GM23248 (cell line): Measurements from ENCODE around the gene GLUD1. TPM values are rescaled to one million over a fixed set of nuclear protein-coding genes. Genes with fewer than 3 reads are reported as not detected.
"Not testable (repeated sequence)": the region's sequence is repeated elsewhere in the genome, so short reads cannot be mapped to it uniquely, and the experiment has no call there.

ENCODE experiments used
- DNase-seq: peaks from one replicate; pipeline ENCODE4 v3.0.0-alpha.2; 2015
- H2AFZ ChIP-seq: fragments of 200-600 bp; sonication (generic); 2 replicates; pipeline ENCODE4 v1.6.1; 2016; ENCODE audit warnings: antibody characterized with exemption
- H3F3A ChIP-seq: fragments of 200-600 bp; sonication (generic); 2 replicates; pipeline ENCODE4 v1.6.1; 2016; ENCODE audit warnings: mild to moderate bottlenecking, antibody characterized with exemption, mixed run types; ENCODE audit not compliant: insufficient read depth
- H3K27ac ChIP-seq: fragments of 200-600 bp; sonication (generic); 2 replicates; pipeline ENCODE4 v1.5.1; 2016; ENCODE audit warnings: mild to moderate bottlenecking
- H3K27me3 ChIP-seq: fragments of 200-600 bp; sonication (generic); replicated peaks from 2 replicates; pipeline ENCODE4 v1.6.1; 2016; ENCODE audit warnings: mild to moderate bottlenecking; ENCODE audit not compliant: insufficient read depth
- H3K36me3 ChIP-seq: fragments of 200-600 bp; sonication (generic); 2 replicates; pipeline ENCODE4 v1.6.1; 2016; ENCODE audit warnings: low read depth, mild to moderate bottlenecking
- H3K4me1 ChIP-seq: fragments of 200-600 bp; sonication (generic); 2 replicates; pipeline ENCODE4 v1.6.1; 2016; ENCODE audit warnings: mild to moderate bottlenecking; ENCODE audit not compliant: insufficient read depth
- H3K4me2 ChIP-seq: fragments of 200-600 bp; sonication (generic); one replicate; pipeline ENCODE4 v1.6.1; 2016; ENCODE audit warnings: mild to moderate bottlenecking; ENCODE audit not compliant: unreplicated experiment
- H3K4me3 ChIP-seq: fragments of 200-600 bp; sonication (generic); 2 replicates; pipeline ENCODE4 v1.5.1; 2016; ENCODE audit warnings: mild to moderate bottlenecking
- H3K79me2 ChIP-seq: fragments of 200-600 bp; sonication (generic); 2 replicates; pipeline ENCODE4 v1.6.1; 2016; ENCODE audit warnings: mild to moderate bottlenecking; ENCODE audit not compliant: insufficient read depth
- H3K9ac ChIP-seq: fragments of 200-600 bp; sonication (generic); 2 replicates; pipeline ENCODE4 v1.6.1; 2016; ENCODE audit warnings: mild to moderate bottlenecking
- H3K9me2 ChIP-seq: fragments of 200-600 bp; sonication (generic); 2 replicates; pipeline ENCODE4 v1.6.1; 2016; ENCODE audit warnings: mixed run types, mild to moderate bottlenecking, moderate library complexity; ENCODE audit not compliant: insufficient read depth
- H3K9me3 ChIP-seq: fragments of 200-600 bp; sonication (generic); one replicate; pipeline ENCODE4 v1.6.1; 2017; ENCODE audit warnings: low read depth
- H4K20me1 ChIP-seq: fragments of 200-600 bp; sonication (generic); 2 replicates; pipeline ENCODE4 v1.6.0; 2016; ENCODE audit not compliant: insufficient read depth
- EZH2 ChIP-seq: fragments of 200-600 bp; sonication (generic); IDR thresholded peaks from 2 replicates; pipeline ENCODE4 v1.6.1; 2018; ENCODE audit warnings: antibody characterized with exemption, mild to moderate bottlenecking; ENCODE audit not compliant: insufficient read depth, poor library complexity, severe bottlenecking
- EZH2phosphoT487 ChIP-seq: fragments of 200-600 bp; sonication (generic); IDR thresholded peaks from 2 replicates; pipeline ENCODE4 v1.6.1; 2018; ENCODE audit warnings: antibody characterized with exemption, moderate library complexity, mild to moderate bottlenecking, low read depth; ENCODE audit not compliant: insufficient read depth
- WGBS, 2 experiments: methylation state at CpG; one replicate each; pipeline ENCODE4 v1.1.6; 2015 to 2017; ENCODE audit warnings: low lambda C conversion rate in 2 of 2, low coverage in 1 of 2; ENCODE audit errors: missing lambda C conversion rate in 2 of 2; 5-methylcytosine and 5-hydroxymethylcytosine counted together
- in situ Hi-C: fragments of 300-500 bp; cut with MboI; formaldehyde crosslinking; loops from 2 replicates; pipeline ENCODE4 v1.15.0; 2020
- polyA plus RNA-seq: library from polyadenylated mRNA; unstranded; fragments of >200 nt; fragmentation: Nextera tagmentation; extraction: Ambion mirVana; gene quantifications from 2 replicates; pipeline ENCODE4 v1.2.1, GENCODE V29; 2016
- total RNA-seq: library from RNA; depleted of rRNA; stranded (reverse); fragments of >200 nt; shearing (Covaris generic); gene quantifications from 2 replicates; pipeline ENCODE4 v1.2.3, GENCODE V29; 2014

GLUD1 gene
- total and polyA plus RNA-seq, 2 experiments from 2014 or later: 98.8 to 209 TPM

- WGBS, 2 experiments: 93 to 100% methylated on average over 1 of the region's 1 CpG
- no peak overlapping the region for H3K9ac ChIP-seq
- H3K4me2 ChIP-seq: no peak overlapping the region
- TF ChIP-seq EZH2phosphoT487 (no peak), EZH2 (no peak)
- no peaks in the 10 kb centered on the region for H3K36me3 ChIP-seq
- H4K20me1 ChIP-seq: no peaks in the 10 kb centered on the region
- no peaks in the 10 kb centered on the region for H3K79me2 ChIP-seq
- H3K4me1 ChIP-seq: no peaks in the 10 kb centered on the region
- in situ Hi-C loops: no loop called here
- no peak overlapping the region for H3K4me3 ChIP-seq
- no peak overlapping the region for H3K27ac ChIP-seq
- no peaks in the 10 kb centered on the region for H3K27me3 ChIP-seq
- H3K9me3 ChIP-seq: no peaks in the 10 kb centered on the region
- H3F3A ChIP-seq: no peaks in the 10 kb centered on the region; the same call in 1 of the 2 replicates
- DNase-seq: no peak
- no peaks in the 10 kb centered on the region for H3K9me2 ChIP-seq
- H2AFZ ChIP-seq: no peak overlapping the region
Observed at GRCh38 chr10:87036623-87037022, 58.0 kb downstream of the GLUD1 start.

DNA sequence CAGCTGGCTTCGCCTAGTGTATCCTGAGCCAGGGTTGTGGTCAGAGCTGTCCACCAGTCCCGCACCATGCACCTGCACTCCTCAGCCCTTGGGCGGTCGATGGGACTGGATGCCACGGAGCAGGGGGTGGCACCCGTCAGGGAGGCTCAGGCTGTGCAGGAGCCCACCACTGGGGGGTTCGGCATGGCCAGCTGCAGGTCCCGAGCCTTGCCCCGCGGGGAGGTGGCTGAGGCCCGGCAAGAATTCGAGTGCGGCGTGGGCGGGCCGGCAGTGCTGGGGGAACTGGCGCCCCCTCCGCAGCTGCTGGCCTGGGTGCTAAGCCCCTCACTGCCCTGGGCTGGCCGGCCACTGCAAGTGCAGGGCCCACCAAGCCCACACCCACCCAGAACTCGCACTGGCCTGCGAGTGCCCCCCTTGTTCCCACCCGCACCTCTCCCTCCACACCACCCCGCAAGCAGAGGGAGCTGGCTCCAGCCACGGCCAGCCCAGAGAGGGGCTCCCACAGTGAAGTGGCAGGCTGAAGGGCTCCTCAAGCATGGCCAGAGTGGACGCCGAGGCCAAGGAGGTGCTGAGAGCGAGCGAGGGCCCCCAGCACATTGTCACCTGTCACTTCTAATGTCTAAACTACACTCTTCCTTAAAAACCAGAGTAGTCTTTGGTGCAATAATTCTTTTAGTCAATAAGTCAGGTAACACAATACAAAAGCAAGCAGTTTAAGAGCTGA is 63.6 kb downstream of the GLUD1 start:
- Histone ChIP-seq H3K36me3 (no peaks in the 10 kb centered on the region), H3K79me2 (no peaks in the 10 kb centered on the region), H3K9me2 (no peaks in the 10 kb centered on the region), H4K20me1 (no peaks in the 10 kb centered on the region), H3K9me3 (no peaks in the 10 kb centered on the region), H3K27me3 (no peaks in the 10 kb centered on the region), H3F3A (no peaks in the 10 kb centered on the region; the same call in 1 of the 2 replicates), H2AFZ (no peak overlapping the region), H3K4me2 (no peak overlapping the region), H3K4me3 (no peak overlapping the region), H3K4me1 (peaks cover 3% of the 10 kb centered on the region), H3K9ac (no peak overlapping the region), H3K27ac (no peak overlapping the region)
- in situ Hi-C loops: no loop called here
- 87 to 91% methylated on average over 19 to 27 of the region's 28 CpGs for WGBS, 2 experiments
- no peak for DNase-seq
- TF ChIP-seq EZH2 (no peak), EZH2phosphoT487 (no peak)

- 93 to 100% methylated on average over 1 of the region's 1 CpG for WGBS, 2 experiments
- H3K9ac ChIP-seq, H3F3A ChIP-seq, H3K4me1 ChIP-seq, H4K20me1 ChIP-seq, H3K27ac ChIP-seq, H3K9me3 ChIP-seq, H3K27me3 ChIP-seq, H3K4me2 ChIP-seq, H3K9me2 ChIP-seq, H3K36me3 ChIP-seq, DNase-seq, H2AFZ ChIP-seq, H3K79me2 ChIP-seq, H3K4me3 ChIP-seq, in situ Hi-C loops: not testable (repeated sequence)
Observed at GRCh38 chr10:87030419-87030818, 64.2 kb downstream of the GLUD1 start.

DNA sequence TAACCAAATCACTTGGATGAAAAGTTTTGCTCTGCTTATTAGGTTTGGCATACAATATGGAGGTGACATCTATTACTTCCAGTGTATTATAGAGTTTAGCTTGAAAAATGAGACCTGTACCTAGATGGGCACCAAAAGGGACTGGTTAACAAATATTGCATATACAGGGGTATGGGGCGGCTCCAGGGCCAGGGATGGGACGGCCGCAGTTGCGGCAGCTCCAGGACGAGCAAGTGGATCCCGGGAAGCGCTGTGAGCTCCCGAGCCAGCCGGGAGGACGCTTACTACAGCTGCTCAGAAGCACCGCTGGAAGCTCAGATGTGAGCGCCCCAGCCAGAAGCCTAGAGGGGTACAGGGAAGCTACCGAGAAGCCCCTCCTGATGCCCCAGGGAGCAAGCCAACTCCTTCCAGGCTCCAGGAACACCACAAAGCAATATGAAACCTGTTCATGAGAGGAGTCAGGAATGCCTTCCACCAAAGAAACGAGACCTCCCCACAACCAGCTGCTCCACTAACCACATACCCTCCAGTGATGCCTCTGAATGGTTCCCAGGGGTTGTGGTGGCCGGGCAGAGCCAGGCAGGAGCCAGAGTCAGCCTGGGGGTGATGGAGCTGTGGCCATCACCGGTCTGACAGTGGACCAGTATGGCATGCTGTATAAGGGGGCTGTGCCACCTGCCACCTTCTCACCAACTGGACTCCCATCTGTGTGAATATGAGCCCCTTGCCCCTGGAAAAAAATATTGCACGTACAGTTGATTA is 67.7 kb downstream of the GLUD1 start:
- H3K79me2 ChIP-seq, H3K27ac ChIP-seq, H3K4me3 ChIP-seq, H3K4me2 ChIP-seq, H3F3A ChIP-seq, H3K9me3 ChIP-seq, H4K20me1 ChIP-seq, H3K27me3 ChIP-seq, H3K36me3 ChIP-seq, H3K9ac ChIP-seq, H2AFZ ChIP-seq, in situ Hi-C loops, DNase-seq, H3K9me2 ChIP-seq: not testable (repeated sequence)
- WGBS, 2 experiments: 87 to 89% methylated on average over 15 to 17 of the region's 17 CpGs
- H3K4me1 ChIP-seq: peaks cover 19% of the 10 kb centered on the region

DNA sequence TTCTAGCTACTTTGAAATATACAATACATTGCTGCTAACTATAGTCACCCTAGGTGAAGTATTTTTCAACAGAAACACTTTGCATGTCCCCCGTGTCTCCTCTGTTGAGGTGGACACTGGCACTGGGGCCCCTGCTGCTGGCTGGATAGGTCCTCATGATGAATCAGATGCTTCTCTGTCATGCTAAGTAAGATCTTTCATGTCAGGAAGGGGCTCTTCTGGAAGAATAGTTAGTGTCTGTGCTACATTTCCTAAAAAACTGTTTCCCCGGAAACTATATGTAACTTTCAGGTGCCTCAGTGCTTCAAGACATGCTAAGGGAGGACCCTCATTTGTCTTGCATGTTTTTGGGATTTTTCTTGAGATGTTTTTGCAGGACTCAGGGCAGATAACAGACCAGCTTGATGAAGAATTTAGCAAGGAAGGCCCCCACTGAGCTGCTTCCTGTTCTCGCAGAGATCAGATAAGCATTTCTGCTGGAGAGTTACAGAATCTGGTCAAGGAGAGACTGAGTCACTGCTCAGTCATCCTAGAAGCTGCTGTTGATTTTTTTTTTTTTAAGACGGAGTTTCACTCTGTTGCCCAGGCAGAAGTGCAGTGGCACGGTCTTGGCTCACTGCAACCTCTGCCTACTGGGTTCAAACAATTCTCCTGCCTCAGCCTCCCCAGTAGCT is 69.2 kb downstream of the GLUD1 start:
- peak overlapping the region; percentile 25 for H3K9ac ChIP-seq
- H4K20me1 ChIP-seq, H3K79me2 ChIP-seq, H3F3A ChIP-seq, H3K36me3 ChIP-seq, H3K9me3 ChIP-seq, in situ Hi-C loops, H3K27me3 ChIP-seq, H3K9me2 ChIP-seq: not testable (repeated sequence)
- 16 to 19% methylated on average over 5 of the region's 5 CpGs for WGBS, 2 experiments
- peak overlapping the region; percentile 66 for H3K27ac ChIP-seq
- H2AFZ ChIP-seq: peak overlapping the region; percentile 1
- H3K4me2 ChIP-seq: peak overlapping the region; percentile 50
- DNase-seq: peak; percentile 84
- H3K4me3 ChIP-seq: peak overlapping the region; percentile 5; the same call in 1 of the 2 replicates
- H3K4me1 ChIP-seq: peaks cover 19% of the 10 kb centered on the region

DNA sequence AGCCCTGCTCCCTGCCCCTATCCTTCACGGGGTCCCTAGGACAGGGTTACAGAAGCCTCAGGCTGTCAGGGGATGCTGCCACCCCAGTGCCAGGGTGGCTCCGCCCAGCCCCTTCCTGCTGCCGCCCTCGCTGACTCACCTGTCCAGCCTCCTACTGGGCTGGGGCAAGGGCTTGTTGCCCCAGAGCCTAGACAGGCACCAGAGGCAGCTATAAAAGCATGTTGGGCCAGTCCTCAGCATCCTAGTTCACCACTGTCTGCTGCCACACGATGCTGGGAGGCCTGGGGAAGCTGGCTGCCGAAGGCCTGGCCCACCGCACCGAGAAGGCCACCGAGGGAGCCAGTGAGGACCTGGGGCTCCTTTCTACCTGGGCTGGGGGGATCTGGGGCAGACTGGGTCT is 74.6 kb downstream of the GLUD1 start, which contains the start of gene FAM25A:
Gene FAM25A, plus strand, starts transcription at position 239 of the 400 bp plus-strand sequence. Its CDS starts 31 bp downstream, at position 270.
- peaks cover 23% of the 10 kb centered on the region for H3K4me1 ChIP-seq
- H3K4me2 ChIP-seq, H3K79me2 ChIP-seq, H3K27ac ChIP-seq, DNase-seq, H3K27me3 ChIP-seq, H2AFZ ChIP-seq, in situ Hi-C loops, H3K9me3 ChIP-seq, H3K4me3 ChIP-seq, H3K36me3 ChIP-seq, H3F3A ChIP-seq, H3K9ac ChIP-seq, H4K20me1 ChIP-seq, H3K9me2 ChIP-seq: not testable (repeated sequence)
- 83 to 86% methylated on average over 5 to 8 of the region's 9 CpGs for WGBS, 2 experiments
